Colonic mucosa (tissue), 4 donors: Measurements from ENCODE around the gene S1PR3. TPM values are rescaled to one million over a fixed set of nuclear protein-coding genes. Genes with fewer than 3 reads are reported as not detected.

Experiments
- DNase-seq: peaks from one replicate; pipeline ENCODE4 v3.0.0-alpha.2; 2020
- H3K27ac ChIP-seq: fragments of 200-600 bp; one replicate; pipeline ENCODE4 v1.8.0; 2021
- H3K27me3 ChIP-seq: fragments of 200-600 bp; one replicate; pipeline ENCODE4 v1.8.0; 2021
- H3K36me3 ChIP-seq: fragments of 200-600 bp; one replicate; pipeline ENCODE4 v1.8.0; 2021
- H3K4me1 ChIP-seq: fragments of 200-600 bp; one replicate; pipeline ENCODE4 v1.8.0; 2021; ENCODE audit warnings: mild to moderate bottlenecking
- H3K4me3 ChIP-seq: fragments of 200-600 bp; one replicate; pipeline ENCODE4 v1.8.0; 2021
- H3K9ac ChIP-seq, 2 donors: one replicate each; pipeline ENCODE4 v1.7.0; 2013; ENCODE audit warnings: control low read depth in 2 of 2, low read depth in 2 of 2, low read length in 2 of 2
- H3K9me3 ChIP-seq: fragments of 200-600 bp; one replicate; pipeline ENCODE4 v1.8.0; 2021
- CTCF ChIP-seq: fragments of 200-600 bp; IDR thresholded peaks from one replicate; pipeline ENCODE4 v1.8.0; 2022; ENCODE audit warnings: antibody characterized with exemption, mild to moderate bottlenecking
- intact Hi-C: fragments of 100-400 bp; cut with DNase I; formaldehyde crosslinking; loops from one replicate; pipeline ENCODE4 v1.14.1; 2022
- total RNA-seq, 2 donors: library from RNA; stranded (reverse); fragmentation: NEBNext Ultra II Directional in 1 of 2; extraction: Animal tissue kit (Norgen Biotek cat#: 25700) in 1 of 2; gene quantifications; one replicate each; pipeline ENCODE4 v1.2.1, GENCODE V29; 2021
- donor health status: healthy.
- donor health status: DM: no; HTN: no; CAD: no.
- donor health status: DM: no; HTN: no; CAD: no.

The S1PR3 gene
- total RNA-seq, 2 donors from 2014 or later = 0.67 to 3.2 TPM

GRCh38 chr9:88992556-88992955 lies 1.3 kb downstream of the S1PR3 start:
- Histone ChIP-seq H3K4me1 (no peaks in the 10 kb centered on the region), H3K9me3 (no peaks in the 10 kb centered on the region), H3K27ac (no peak overlapping the region), H3K36me3 (no peaks in the 10 kb centered on the region), H3K27me3 (peaks cover 15% of the 10 kb centered on the region), H3K9ac (no peak overlapping the region), H3K4me3 (no peak overlapping the region)
- TF ChIP-seq CTCF = no peak
- intact Hi-C loops = loop anchor here (10.0 kb wide), 1 partner anchor 248 kb away; no protein-coding TSS in a partner anchor
- no peak for DNase-seq

- no peaks in the 10 kb centered on the region for H3K9me3 ChIP-seq
- intact Hi-C loops = loop anchor here (10.0 kb wide), 1 partner anchor 249 kb away; no protein-coding TSS in a partner anchor
- H3K9ac ChIP-seq = no peak overlapping the region
- peaks cover 15% of the 10 kb centered on the region for H3K27me3 ChIP-seq
- DNase-seq = no peak
- no peak overlapping the region for H3K4me3 ChIP-seq
- H3K36me3 ChIP-seq = no peaks in the 10 kb centered on the region
- no peak for TF ChIP-seq CTCF
- no peak overlapping the region for H3K27ac ChIP-seq
- no peaks in the 10 kb centered on the region for H3K4me1 ChIP-seq
Measured at GRCh38 chr9:88993327-88993726, 2.1 kb downstream of the S1PR3 start.

GRCh38 chr9:88993871-88994460 lies 2.7 kb downstream of the S1PR3 start:
- Histone ChIP-seq H3K4me1 (no peaks in the 10 kb centered on the region), H3K27ac (no peak overlapping the region), H3K4me3 (no peak overlapping the region), H3K36me3 (no peaks in the 10 kb centered on the region), H3K9ac (peak overlapping the region in 1 of 2 donors; percentile 9), H3K27me3 (peaks cover 15% of the 10 kb centered on the region), H3K9me3 (no peaks in the 10 kb centered on the region)
- intact Hi-C loops = loop anchor here (10.0 kb wide), 1 partner anchor 249 kb away; no protein-coding TSS in a partner anchor
- DNase-seq = no peak
- no peak for TF ChIP-seq CTCF

- H3K27ac ChIP-seq = no peak overlapping the region
- intact Hi-C loops = loop anchor here (10.0 kb wide), 1 partner anchor 250 kb away; no protein-coding TSS in a partner anchor
- no peaks in the 10 kb centered on the region for H3K4me1 ChIP-seq
Measured at GRCh38 chr9:88994469-88995199, 3.4 kb downstream of the S1PR3 start.

GRCh38 chr9:88995200-88995577 lies 3.9 kb downstream of the S1PR3 start:
- H3K4me1 ChIP-seq = no peaks in the 10 kb centered on the region
- H3K27me3 ChIP-seq = peaks cover 15% of the 10 kb centered on the region
- no peak for TF ChIP-seq CTCF
- no peak overlapping the region for H3K27ac ChIP-seq
- no peaks in the 10 kb centered on the region for H3K36me3 ChIP-seq
- H3K4me3 ChIP-seq = no peak overlapping the region
- no peaks in the 10 kb centered on the region for H3K9me3 ChIP-seq
- no peak for DNase-seq
- no peak overlapping the region for H3K9ac ChIP-seq
- intact Hi-C loops = loop anchor here (10.0 kb wide), 1 partner anchor 250 kb away; no protein-coding TSS in a partner anchor

More at GRCh38 chr9:88994469-88995199, 3.4 kb downstream of the S1PR3 start:
- Histone ChIP-seq H3K27me3 (peaks cover 15% of the 10 kb centered on the region), H3K36me3 (no peaks in the 10 kb centered on the region), H3K4me3 (no peak overlapping the region), H3K9ac (no peak overlapping the region), H3K9me3 (no peaks in the 10 kb centered on the region)
- TF ChIP-seq CTCF = no peak
- DNase-seq = no peak
